Measurements from ENCODE around the gene SLC23A1.

GRCh38 chr5:139384591-139385051 is 1.5 kb upstream of the SLC23A1 start:
- TF ChIP-seq POLR2A (IDR thresholded peaks at IDR 0.05) (no peak), CTCF (IDR thresholded peaks at IDR 0.05 in 4 of 5, conservative IDR thresholded peaks at IDR 0.05 in 1 of 5) (no peak)
